Stimulated activated CD8-positive, alpha-beta memory T cell treated with anti-CD3 and anti-CD28 coated beads, Interleukin-12 subunit alpha, Interleukin-12 subunit beta, amount 100 ng/mL, for 1 hour (primary cell): ENCODE measurements around the gene PTPRN2.

Experiments used
- DNase-seq: peaks from one replicate; pipeline ENCODE4 v3.0.0-alpha.2; 2020; ENCODE audit warnings: low read depth

Gene PTPRN2

DNA sequence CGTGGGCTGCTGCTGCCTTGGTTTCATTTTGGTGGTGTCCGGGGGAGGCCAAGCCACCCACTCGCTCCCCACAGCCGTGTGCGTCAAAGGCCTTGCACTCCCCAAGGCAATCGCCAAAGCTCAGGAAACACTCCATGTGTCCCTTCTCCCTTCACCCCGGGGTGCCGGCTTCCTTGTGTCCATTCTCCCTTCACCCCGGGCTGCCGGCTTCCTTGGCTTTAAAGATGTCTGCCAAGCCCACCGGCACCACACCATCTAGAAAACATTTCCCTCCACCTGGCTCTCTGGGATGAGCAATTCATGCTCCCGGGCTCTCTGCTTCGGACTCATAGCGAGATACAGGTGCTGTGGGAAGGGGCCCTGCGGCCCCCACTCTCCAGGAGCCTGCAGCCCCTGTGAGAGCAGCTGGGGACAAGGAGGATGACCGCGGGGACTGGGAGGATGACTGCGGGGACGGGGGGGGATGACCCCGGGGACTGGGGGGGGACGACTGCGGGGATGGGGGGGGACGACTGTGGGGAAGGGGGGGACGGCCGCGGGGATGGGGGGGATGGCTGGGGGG is 928.7 kb downstream of the PTPRN2 start:
- no peak for DNase-seq

DNA sequence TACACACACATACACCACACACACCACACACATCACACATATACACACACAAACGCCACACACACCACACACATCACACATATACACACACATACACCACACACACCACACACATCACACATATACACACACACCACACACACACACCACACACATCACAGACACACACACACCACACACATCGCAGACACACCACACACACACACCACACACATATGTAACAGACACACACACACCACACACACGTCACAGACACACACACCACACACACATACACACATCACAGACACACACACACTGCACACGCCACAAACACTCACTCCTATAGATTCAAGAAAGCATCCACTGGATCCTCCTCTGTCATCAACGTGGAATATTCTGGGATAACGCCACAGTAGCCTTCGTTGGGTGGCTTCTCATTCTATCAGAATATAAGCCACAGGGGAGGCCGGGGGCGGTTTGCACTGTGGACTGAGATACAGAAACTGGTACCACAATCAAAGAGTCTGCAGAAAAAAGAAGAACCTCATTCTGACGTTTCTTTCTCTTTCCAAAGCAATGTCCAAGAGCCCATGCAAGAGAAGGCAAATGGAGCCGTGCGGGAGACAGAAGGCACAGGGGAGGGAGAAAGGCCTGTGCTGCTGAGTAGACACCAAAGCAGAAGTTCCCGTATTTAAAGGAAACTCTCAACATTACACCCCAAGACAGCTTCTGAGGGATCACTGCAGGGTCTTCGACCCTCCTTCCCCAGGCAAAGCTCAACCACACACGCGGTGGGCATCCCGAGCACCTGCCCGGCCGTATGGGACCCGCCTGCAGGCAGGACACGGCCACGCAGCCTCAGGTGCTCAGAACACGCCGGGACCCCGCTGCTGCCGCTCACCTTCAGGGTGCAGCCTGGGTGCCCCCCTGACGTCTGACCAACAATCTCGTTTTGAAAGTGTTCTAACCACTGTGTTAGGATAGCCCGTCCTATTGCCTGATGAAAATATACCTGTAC is 929.6 kb downstream of the PTPRN2 start:
- no peak for DNase-seq

DNA sequence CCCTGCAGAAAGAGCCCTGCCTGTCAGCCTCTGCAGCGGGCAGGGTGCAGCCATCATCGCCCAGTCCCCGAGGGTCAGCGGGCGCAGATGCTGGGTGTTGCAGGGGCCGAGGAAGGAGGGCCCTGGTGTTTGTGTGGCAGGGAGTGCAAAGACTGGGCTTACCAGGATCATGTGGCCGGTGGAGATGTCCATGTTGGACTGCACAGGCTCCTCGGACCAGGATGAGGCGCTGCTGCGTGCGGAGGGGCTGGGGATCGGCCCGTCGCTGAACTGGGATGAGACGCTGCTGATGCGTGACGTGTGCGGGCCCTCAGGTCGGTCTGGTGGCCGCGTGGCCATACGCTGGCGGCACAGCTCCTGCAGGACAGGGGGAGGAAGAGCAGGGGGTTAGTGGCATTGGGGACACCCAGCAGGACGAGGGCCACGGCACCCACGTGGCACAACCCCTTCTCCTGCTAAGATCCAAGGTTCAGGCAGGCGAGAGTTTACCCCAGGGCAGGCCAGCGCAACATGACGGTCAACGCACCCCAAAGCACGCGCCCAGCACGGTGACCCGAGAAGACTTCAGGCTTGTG is 931.3 kb downstream of the PTPRN2 start:
- no peak for DNase-seq

DNA sequence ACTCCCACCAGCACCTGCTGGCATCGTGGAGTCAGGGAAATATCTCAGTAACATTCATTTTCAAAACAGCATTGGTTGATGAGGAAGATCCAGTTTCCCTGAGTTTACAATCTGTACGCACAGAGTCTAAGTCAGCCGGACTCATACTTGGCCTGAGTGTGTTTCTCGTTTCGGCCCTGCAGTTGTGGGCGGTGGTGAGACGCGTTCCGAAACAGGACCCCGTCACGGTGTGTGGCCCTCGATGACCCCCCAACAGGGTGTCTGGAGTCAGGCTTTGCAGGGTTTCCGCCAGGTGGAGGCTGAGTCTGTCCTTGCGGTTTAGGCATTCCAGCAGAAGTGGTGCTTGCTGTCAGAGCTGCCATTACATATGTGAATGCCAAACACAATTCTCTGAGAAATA is 933.3 kb downstream of the PTPRN2 start:
- DNase-seq: no peak

DNA sequence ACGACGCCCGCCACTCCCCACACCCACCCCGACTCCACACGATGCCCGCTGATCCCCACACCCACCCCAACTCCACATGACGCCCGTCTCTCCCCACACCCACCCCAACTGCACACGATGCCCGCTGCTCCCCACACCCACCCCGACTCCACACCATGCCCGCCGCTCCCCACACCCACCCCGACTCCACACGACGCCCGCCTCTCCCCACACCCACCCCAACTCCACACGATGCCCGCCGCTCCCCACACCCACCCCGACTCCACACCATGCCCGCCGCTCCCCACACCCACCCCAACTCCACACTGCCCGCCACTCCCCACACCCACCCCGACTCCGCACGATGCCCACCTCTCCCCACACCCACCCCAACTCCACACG is 933.8 kb downstream of the PTPRN2 start:
- no peak for DNase-seq

DNA sequence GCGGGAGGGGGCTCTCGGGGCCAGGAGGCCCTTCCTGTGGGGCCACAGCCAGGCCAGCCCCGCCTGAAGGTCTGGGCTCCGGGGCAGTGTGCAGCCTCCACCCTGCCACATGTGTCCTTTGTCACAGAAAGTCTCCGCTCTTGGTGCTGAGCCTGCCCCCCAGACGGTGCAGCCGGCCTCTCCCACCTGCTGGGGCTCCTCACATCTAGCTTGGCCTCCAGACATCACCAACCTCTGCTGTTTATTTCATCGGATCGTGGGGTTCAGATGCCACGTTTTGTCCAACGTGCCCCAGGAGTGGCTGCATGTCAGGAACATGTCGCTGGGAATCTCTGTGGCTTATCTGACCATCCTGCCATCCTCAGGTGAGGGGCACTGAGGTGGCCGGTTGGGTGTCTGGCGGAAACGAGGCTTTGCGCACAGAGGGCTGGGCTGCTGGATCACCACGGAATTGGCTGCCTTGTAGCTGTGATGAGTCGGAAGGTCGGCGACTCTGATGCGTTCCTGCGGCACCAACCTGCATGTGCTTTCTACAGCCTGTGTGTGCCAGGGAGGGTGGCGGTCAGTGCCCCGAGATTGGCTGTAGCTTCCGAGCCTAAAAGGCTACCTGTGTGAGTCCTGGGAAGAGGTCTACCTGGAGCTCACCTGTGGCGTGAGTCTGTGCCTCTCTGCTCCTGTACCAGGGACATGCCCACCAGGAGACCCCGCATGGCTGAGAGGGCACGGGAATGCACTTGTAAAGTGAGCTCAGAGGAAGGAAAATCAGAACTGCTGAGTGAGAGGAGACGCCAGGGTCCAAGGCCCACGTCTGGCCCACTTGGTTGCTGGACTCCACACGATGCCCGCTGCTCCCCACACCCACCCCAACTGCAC is 934.4 kb downstream of the PTPRN2 start:
- no peak for DNase-seq

DNA sequence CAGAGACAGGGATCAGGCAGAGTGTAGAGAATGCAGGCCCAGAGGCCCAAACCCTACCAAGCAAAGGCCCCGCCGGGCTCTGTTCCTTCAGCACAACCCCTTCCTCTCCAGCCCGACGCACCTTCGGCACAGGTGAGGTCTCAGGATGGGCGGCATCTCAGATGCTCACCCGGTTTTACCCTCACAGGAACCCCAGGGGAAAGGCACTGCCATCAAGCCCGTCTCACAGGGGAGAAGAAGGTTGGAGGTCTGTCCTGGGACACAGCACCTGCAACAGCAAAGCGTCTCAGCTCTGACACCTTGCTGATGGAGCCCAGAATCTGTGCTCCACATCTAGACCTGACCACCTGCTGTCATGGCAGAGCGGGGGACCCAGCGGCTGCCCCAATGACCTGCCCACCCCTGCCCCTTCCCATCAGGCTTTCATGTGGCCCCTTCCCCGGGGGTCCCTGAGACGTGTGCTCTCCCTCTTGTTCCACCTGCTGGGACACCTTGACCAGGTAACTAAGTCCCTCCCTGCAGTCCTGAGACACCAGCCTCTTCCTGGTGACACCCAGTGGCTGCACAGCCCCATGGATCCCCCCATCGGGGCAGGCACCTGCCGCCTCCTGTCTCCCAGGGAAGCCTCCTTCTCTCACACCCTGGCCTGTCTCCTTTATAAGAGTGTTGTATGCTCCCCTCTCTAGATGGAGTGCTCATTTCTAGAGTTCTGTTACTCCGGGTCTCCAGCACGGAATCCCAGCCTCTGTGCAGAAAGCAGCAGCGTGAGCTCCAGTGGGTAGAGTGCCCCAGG is 935.3 kb downstream of the PTPRN2 start:
- no peak for DNase-seq

DNA sequence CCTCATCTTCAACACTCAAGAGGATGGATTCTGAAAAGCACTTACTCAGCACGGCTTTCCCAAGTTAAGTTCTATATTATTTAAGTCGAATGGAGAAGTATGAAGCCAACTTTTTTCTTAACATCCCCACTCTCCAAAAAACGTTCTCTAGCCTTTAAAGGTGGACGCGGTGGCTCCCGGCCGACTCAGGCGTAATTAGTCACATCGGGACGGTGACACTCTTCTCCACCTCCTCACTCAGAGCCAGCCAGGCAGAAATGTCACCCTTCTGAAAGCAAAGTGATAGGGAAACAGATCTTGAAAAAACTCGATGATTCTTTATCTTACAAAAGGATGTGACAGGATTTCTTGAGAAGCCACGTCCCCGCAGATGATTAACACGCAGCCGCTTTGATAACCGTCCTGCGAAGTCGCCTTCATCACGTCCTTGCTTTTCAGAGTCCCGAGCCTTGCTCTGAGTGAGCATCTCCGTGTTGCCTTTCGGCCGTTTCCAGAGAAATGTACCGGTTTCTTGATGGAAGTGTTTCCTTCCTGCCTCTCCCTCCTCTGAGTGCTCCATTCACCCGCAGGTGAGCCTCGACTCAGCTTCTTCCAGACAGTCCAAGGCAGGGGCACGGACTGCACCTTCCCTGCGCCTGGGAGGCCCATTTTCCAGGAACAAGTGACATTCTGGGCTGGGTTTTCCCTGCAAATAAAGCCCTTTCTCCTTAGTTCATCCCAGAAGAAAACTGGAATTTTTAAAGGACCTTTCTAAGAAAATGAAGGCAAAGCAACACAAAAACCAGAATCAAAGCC is 936.1 kb downstream of the PTPRN2 start:
- no peak for DNase-seq

DNA sequence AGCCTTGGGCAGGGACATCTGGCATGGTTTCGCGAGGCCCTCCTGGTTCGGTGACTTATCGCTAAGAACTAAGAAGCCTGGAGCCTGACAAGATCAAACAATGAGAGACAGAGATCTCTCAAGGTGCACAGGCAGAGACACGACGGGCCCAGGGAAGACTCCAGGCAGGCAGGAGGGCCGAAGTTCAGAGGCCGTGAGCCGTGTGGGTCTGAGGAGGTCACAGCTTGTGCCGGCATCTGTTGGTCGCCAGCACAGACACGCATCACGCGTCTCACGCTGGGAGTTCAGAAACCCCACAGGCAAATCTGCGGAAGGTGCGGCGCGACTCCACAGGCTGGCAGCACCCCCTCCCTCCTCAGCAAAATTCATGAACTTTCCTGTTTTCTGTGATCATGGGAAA is 936.8 kb downstream of the PTPRN2 start:
- no peak for DNase-seq

DNA sequence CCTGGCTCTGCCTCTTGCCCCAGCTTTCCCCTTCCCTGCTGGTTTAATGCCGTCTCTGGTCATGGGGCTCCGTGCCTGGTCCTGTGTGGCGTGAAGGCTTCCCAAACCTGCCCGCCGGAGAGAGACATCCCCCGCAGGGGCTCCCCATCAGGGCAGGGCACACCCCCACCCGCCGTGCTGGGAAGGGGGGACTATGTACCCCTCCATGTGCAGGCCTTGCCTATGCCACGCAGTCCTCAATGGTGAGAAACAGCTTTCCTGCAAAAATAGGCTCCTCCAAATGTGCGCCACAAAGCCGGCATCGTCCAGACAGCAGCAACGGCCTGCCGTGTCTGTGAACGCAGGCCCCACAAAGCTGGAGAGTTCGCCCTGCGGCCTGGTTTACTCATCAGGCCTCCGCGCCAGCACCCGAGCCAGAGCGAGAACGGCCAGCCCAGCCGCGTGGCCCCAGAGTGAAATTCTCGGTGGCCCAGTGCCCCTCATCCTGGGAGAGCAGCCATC is 937.4 kb downstream of the PTPRN2 start:
- DNase-seq: no peak

DNA sequence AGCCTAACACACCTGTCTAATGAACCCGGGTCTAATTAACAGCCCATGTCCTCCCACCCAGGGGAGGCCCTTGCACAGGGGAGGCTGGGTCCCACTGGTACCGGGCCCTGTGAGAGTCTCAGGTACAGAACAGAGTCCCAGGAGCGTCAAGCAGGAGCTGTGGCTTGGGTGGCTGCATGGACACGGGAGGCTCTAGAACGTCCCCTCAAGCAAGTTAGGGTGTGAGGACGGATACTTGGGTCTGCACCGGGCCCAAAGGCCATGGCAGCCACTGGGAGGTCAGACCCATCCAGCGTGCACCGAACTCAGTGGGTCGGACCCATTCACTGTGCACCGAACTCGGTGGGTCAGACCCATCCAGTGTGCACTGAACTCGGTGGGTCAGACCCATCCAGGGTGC is 941.1 kb downstream of the PTPRN2 start:
- no peak for DNase-seq

DNA sequence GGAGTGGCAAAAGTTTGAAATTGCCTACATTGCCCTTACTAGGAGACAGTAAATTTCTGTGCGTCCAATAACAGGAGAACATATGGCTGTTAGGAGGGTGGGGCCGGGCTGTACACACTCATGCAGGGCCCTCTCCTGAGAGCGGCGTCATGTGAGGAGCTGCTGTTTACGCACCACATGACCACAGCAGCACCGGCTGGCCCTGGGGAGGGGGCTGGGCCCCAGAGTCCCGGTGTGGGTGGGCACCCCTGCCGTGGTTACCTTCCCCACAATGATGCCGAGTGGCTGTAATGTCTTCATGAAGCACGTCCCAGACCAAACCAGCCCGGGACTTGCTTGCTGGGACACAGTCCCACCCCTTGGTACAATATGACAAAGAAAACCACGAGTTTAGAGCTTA is 942.1 kb downstream of the PTPRN2 start:
- DNase-seq: no peak

DNA sequence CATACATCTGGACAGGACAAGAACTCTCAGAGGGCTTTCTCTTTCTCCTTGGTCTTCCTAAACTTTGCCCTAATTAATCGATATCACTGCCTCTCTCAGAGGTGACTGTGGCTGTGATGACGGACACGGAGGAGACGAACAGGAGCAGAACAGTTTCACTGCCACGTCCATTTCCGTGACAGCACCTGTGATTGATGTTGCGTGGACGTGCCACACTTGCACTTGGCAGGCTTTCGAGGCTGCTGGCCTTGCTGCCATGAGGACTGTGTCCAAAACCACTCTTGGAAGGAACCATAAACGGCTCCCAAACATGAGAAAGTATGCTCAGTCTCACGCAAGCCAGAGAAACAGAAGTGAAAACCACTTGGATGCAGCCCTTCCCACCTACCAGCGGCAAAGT is 942.7 kb downstream of the PTPRN2 start:
- no peak for DNase-seq

DNA sequence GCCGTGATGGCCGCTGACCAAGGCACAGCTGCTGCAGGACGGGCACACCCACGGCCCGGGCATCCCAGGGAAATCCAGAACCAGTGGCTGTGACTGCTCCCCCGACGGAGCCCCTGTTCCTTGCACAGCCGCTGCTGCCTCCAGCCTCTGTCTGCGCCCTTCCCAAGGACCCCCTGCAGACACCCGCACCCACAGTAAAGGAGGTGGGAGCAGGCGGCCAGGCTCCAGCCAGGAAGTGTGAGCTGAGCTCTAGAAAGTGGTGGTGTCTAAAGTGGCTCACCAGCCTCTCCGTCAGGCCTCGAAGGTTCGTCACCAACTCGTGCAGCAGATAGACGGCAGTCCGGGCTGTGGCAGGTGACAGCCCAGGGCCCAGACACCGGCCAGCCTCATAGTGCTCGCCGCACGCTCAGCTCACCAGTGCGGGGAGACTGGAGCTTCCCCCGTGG is 944.1 kb downstream of the PTPRN2 start:
- no peak for DNase-seq

DNA sequence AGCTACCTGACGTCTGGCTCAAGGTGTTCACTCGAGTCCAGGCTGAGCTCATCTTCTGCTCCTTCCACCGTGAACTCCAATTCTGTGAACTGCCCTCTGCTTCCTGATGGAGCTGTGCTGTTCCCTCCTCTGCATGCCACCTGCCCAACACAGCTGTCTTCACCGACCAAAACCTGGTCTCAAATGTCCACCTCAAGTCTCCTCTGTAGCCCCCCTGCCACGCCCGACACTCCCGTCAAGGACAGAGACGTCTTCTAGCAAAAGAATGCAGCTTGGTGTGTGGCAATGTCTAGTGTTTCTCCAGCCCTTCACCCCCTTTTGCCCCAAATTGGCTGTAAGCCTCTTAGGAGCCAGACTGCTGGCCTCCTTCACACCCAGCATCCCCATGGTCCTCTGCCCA is 945.8 kb downstream of the PTPRN2 start:
- no peak for DNase-seq

DNA sequence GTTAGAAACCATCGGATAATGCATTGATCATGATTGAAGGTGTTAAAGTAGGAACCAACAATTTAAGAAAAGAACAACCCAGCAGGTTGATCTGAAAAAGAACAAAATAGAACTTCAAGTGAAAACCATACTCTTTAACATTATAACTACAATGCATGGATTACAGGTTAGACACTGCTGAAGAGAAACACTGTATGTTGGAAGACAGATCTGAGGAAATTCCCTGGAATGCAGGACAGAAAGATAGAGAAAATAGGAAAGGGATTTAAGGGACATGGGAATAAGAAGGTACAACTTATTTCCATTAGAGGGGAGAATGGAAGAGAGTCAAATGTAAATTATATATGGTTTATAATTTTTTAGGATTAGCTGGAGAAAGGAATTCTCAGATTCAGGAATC is 947.5 kb downstream of the PTPRN2 start:
- no peak for DNase-seq

DNA sequence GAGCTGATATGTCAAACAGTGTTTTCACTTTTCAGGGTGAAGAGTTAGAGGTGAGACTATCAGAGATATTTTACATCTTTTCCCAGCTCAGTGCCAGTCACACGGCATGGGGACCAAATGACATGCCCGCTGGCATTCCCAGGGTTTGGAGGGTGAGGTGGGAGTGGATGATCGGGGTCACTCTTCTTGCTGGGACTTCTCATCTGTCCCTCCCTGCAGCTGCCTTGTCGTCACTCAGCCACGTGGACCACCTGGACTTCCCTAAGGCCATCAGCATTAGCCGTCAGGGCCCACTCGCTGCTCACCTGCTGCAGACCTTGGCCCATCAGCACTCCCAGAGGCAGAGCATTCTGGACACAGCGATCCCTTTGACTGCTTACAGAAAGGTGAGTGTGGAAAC is 949.1 kb downstream of the PTPRN2 start:
- no peak for DNase-seq

DNA sequence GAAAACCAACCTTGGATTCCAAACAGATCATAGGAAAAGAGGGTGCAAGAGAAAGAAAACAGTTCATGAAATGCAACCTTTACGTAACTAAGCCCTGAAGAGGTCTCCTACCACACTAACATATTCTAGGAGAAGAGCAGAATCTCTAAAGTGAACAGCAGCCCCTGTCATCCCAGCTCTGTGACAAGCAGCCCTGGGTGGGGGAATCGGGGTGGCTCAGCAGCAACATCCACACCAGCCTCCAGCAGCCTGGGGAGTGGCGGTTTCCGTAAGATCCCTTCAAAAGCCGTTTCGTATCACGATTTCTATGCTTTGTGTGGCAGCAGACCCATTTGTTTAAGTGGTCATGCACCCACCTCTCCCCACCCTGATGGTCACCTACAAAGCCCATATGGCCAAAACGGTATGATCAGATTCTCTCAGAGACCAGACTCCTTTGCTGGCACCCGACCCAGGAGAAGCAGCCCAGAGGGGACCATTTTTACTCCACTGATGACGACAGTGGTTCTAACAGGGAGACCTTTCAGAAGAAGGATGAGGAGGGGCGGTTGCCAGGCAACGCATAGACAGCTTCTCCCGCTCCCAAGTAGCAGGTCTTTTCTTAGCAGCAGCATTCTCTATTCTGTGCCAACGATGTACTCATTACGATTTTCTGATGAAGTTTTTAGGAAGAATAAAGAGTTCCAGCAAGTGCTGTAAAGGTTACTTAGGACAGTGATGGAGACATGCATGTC is 950.2 kb downstream of the PTPRN2 start:
- DNase-seq: no peak

DNA sequence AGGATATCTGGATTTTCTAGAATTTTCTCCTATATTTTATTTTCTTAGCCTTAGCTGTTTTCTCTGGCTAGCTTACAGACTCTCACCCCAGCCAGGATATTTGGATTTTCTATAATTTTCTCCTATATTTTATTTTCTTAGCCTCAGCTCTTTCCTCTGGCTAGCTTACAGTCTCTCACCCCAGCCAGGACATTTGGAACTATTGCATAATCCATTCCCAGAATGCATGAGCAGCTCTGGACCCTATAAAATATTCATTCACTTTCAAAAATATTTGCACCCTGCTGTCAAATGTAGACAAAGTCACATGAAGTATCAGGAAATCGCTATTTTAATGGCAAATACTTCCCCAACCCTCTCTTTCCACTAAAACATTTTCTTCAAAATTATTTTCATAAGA is 952.0 kb downstream of the PTPRN2 start:
- DNase-seq: no peak

DNA sequence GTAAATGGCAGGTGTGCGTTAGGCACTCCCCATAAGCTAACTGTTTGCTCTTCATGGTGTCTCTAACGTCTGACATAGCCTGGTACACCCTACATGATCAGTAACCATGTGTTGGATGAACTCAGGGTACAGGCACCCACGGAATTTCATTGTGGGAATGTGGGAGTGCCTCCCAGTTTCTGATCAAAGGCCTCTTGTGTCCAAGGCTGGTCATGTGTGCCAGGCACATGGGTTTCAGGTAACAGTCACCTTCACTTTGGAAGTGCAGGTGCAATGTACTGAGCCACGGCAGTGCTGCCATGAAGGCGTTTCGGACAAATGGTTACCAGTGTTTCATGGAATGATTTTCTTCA is 952.5 kb downstream of the PTPRN2 start:
- no peak for DNase-seq
